ENCODE results near the gene PHYKPL.

- no peak for TF ChIP-seq ZNF670 (CRISPR knock-in tag; IDR thresholded peaks at IDR 0.05; ENCODE audit: borderline replicate concordance)
- no peak for TF ChIP-seq ZNF747 (CRISPR knock-in tag; IDR thresholded peaks at IDR 0.05; ENCODE audit: borderline replicate concordance)
- TF ChIP-seq GLI4 (CRISPR knock-in tag; IDR thresholded peaks at IDR 0.05; ENCODE audit: borderline replicate concordance) = no peak
- TF ChIP-seq PATZ1 (CRISPR knock-in tag; IDR thresholded peaks at IDR 0.05) = no peak
- TF ChIP-seq ZBTB20 (CRISPR knock-in tag; IDR thresholded peaks at IDR 0.05; ENCODE audit: borderline replicate concordance, low read depth) = no peak
- TF ChIP-seq DNMT3B (CRISPR knock-in tag; conservative IDR thresholded peaks at IDR 0.05) = no peak
- TF ChIP-seq ZNF768 (CRISPR knock-in tag; IDR thresholded peaks at IDR 0.05) = no peak
- TF ChIP-seq POLR2A (IDR thresholded peaks at IDR 0.05; ENCODE audit: insufficient read depth in 1 of 2, low read depth in 2 of 2, low read length in 2 of 2) = no peak
- TF ChIP-seq NR2F6 (IDR thresholded peaks at IDR 0.05) = no peak
- TF ChIP-seq NR2F6 (CRISPR knock-in tag; IDR thresholded peaks at IDR 0.05) = no peak
Measured at GRCh38 chr5:178269499-178269898, 36.9 kb upstream of the PHYKPL start.
